GM23338 (cell line): ENCODE data around the gene STIP1. TPM values are rescaled to one million over a fixed set of nuclear protein-coding genes. Genes with fewer than 3 reads are reported as not detected.

Experiments
- ATAC-seq: fragments of 200-7000 bp; cut with Tn5 transposase; 3 replicates; pipeline ENCODE4 v1.9.1; 2020
- DNase-seq: peaks from one replicate; pipeline ENCODE4 v3.0.0-alpha.2; 2015; ENCODE audit warnings: low spot score
- H2AFZ ChIP-seq: fragments of 200-600 bp; sonication (generic); 2 replicates; pipeline ENCODE4 v1.8.0; 2016; ENCODE audit warnings: antibody characterized with exemption, mild to moderate bottlenecking, moderate library complexity
- H3F3A ChIP-seq: fragments of 200-600 bp; sonication (generic); replicated peaks from 2 replicates; pipeline ENCODE4 v1.8.0; 2017; ENCODE audit warnings: antibody characterized with exemption, mixed run types, low read depth
- H3K27ac ChIP-seq: fragments of 200-600 bp; sonication (generic); 2 replicates; pipeline ENCODE4 v1.6.1; 2016; ENCODE audit warnings: low read depth
- H3K27me3 ChIP-seq: fragments of 200-600 bp; sonication (generic); 2 replicates; pipeline ENCODE4 v1.8.0; 2016; ENCODE audit warnings: mild to moderate bottlenecking, mixed run types, moderate library complexity; ENCODE audit not compliant: insufficient read depth
- H3K36me3 ChIP-seq: fragments of 200-600 bp; sonication (generic); 2 replicates; pipeline ENCODE4 v1.8.0; 2016; ENCODE audit warnings: mild to moderate bottlenecking; ENCODE audit not compliant: insufficient read depth
- H3K4me1 ChIP-seq: fragments of 200-600 bp; sonication (generic); 2 replicates; pipeline ENCODE4 v1.8.0; 2016; ENCODE audit warnings: mild to moderate bottlenecking, moderate library complexity; ENCODE audit not compliant: insufficient read depth
- H3K4me2 ChIP-seq: fragments of 200-600 bp; sonication (generic); 2 replicates; pipeline ENCODE4 v1.7.1; 2017; ENCODE audit warnings: mixed run types
- H3K4me3 ChIP-seq: fragments of 200-600 bp; sonication (generic); 2 replicates; pipeline ENCODE4 v1.6.1; 2016; ENCODE audit warnings: mixed run types
- H3K79me2 ChIP-seq: fragments of 200-600 bp; sonication (generic); replicated peaks from 2 replicates; pipeline ENCODE4 v1.8.0; 2017; ENCODE audit warnings: mild to moderate bottlenecking; ENCODE audit not compliant: insufficient read depth
- H3K9me2 ChIP-seq: fragments of 200-600 bp; sonication (generic); 2 replicates; pipeline ENCODE4 v1.8.0; 2017; ENCODE audit not compliant: insufficient read depth
- H4K20me1 ChIP-seq: fragments of 200-600 bp; sonication (generic); replicated peaks from 2 replicates; pipeline ENCODE4 v1.8.0; 2017; ENCODE audit warnings: mild to moderate bottlenecking; ENCODE audit not compliant: insufficient read depth
- H3K27ac Mint-ChIP-seq: 2 replicates; pipeline ENCODE4 v1.8.0; 2020; ENCODE audit warnings: inconsistent platforms, mild to moderate bottlenecking, moderate library complexity, mixed read lengths
- H3K27me3 Mint-ChIP-seq: 3 replicates; pipeline ENCODE4 v1.8.0; 2022; ENCODE audit warnings: low read depth, mild to moderate bottlenecking, moderate library complexity, mixed read lengths, inconsistent platforms; ENCODE audit not compliant: insufficient read depth, poor library complexity
- H3K36me3 Mint-ChIP-seq: 3 replicates; pipeline ENCODE4 v1.8.0; 2021; ENCODE audit warnings: low read depth, mild to moderate bottlenecking, inconsistent platforms, moderate library complexity, mixed read lengths
- H3K4me1 Mint-ChIP-seq: 3 replicates; pipeline ENCODE4 v1.8.0; 2020; ENCODE audit warnings: mild to moderate bottlenecking, inconsistent platforms, mixed read lengths
- H3K4me3 Mint-ChIP-seq: 3 replicates; pipeline ENCODE4 v1.8.0; 2021; ENCODE audit warnings: moderate library complexity, mild to moderate bottlenecking, inconsistent platforms, mixed read lengths
- H3K9me3 Mint-ChIP-seq: 3 replicates; pipeline ENCODE4 v1.8.0; 2020; ENCODE audit warnings: moderate library complexity, mild to moderate bottlenecking, inconsistent platforms, mixed read lengths
- CREB1 ChIP-seq: fragments of 250-450 bp; sonication (Bioruptor Pico); IDR thresholded peaks from 2 replicates; pipeline ENCODE4 v1.5.0; 2020; ENCODE audit warnings: low read depth, mild to moderate bottlenecking, moderate library complexity
- CTCF ChIP-seq, 2 experiments: fragments of 200-600 bp in 1 of 2; sonication (generic) in 1 of 2; conservative IDR thresholded peaks; 2 replicates each; pipeline versions ENCODE4 v1.5.1 to v1.6.1; 2016 to 2017; ENCODE audit warnings: antibody characterized with exemption in 2 of 2, low read depth in 2 of 2, mild to moderate bottlenecking in 2 of 2, moderate library complexity in 1 of 2
- POLR2AphosphoS5 ChIP-seq: IDR thresholded peaks from 2 replicates; pipeline ENCODE4 v1.6.1; 2016; ENCODE audit warnings: antibody characterized with exemption, low read depth
- STAT1 ChIP-seq: IDR thresholded peaks from one replicate; pipeline ENCODE4 v1.6.1; 2016; ENCODE audit warnings: antibody characterized with exemption; ENCODE audit not compliant: unreplicated experiment
- ZNF114 ChIP-seq: fragments of 250-450 bp; sonication (Bioruptor Pico); IDR thresholded peaks from 2 replicates; pipeline ENCODE4 v1.5.0; 2020; ENCODE audit warnings: mild to moderate bottlenecking, moderate library complexity
- polyA plus RNA-seq: library from polyadenylated mRNA; unstranded; fragments of >200 nt; fragmentation: Nextera tagmentation; extraction: Ambion mirVana; gene quantifications from 2 replicates; pipeline ENCODE4 v1.2.1, GENCODE V29; 2016
- total RNA-seq: library from RNA; depleted of rRNA; stranded (reverse); fragments of >200 nt; shearing (Covaris generic); gene quantifications from 2 replicates; pipeline ENCODE4 v1.2.3, GENCODE V29; 2014
- TF ChIP-seq, protein P1 (sequence below): IDR thresholded peaks from 2 replicates; pipeline ENCODE4 v1.6.1; 2016; ENCODE audit warnings: antibody characterized with exemption

The STIP1 gene
- total and polyA plus RNA-seq, 2 experiments from 2014 or later = 213 to 351 TPM

DNA sequence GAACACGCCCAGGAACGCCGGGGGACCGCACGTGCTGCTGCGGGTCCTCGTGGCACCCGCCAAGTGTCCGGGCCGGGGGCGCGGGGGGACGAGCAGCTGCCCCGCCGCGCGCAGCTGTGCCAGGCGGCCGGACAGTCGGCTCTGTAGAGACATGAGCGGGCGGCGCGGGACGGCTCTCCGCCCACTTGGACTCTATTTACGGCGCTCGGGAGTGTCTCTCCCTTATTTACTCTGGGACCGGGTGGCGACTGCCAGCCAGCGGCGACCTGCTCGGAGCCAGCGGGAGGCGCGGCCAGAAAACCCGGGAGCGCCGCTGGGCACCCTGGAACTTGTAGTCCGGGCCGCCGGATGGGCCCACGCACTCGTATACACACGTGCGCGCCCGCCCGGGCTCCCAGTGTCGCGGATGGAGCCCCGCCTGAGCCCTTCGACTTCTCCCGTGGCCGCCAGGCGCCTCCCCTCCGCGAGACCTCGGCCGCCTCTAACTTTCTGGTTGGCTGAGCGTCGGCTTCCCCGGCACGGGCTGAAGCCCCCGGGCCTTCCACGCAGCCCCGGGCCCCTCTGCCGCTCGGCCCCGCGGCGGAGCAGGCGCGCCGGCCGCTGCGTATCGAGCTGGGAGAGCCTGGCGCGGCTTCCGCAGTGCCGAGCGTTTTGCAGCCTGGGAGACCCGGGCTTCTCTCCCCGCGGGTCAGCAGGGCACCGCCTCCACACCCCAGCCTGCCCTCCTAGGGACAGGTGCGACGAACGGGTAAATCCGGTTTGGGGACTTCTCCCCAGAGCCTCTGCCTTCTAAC, 19.9 kb upstream of the STIP1 start, which contains the start of gene MACROD1:
TSS of gene MACROD1 (minus strand) at position 272 of the 794 bp plus-strand sequence. CDS start at position 153, 119 bp downstream.
- peaks cover 24% of the 10 kb centered on the region for H3K27me3 Mint-ChIP-seq
- peaks cover 19% of the 10 kb centered on the region for H3F3A ChIP-seq
- peak within 1 kb of the TSS; percentile 91 for H2AFZ ChIP-seq
- peak; percentile 96 for DNase-seq
- peak within 1 kb of the TSS; percentile 73 for H3K4me3 ChIP-seq
- H3K4me3 Mint-ChIP-seq = peak within 1 kb of the TSS; percentile 81
- no peaks in the 10 kb centered on the region for H3K79me2 ChIP-seq
- H3K9me2 ChIP-seq = no peaks in the 10 kb centered on the region
- peak within 1 kb of the TSS; percentile 87 for H3K4me2 ChIP-seq
- peaks cover 7% of the 10 kb centered on the region; the same call in 2 of the 3 replicates for H3K9me3 Mint-ChIP-seq
- peak within 1 kb of the TSS; percentile 9; the same call in 1 of the 2 replicates for H3K27ac ChIP-seq
- peaks cover 11% of the 10 kb centered on the region for H3K27me3 ChIP-seq
- peak within 1 kb of the TSS; percentile 81 for H3K27ac Mint-ChIP-seq
- H3K36me3 ChIP-seq = no peaks in the 10 kb centered on the region
- ATAC-seq = peak; percentile 80
- H3K36me3 Mint-ChIP-seq = peaks cover 11% of the 10 kb centered on the region; the same call in 2 of the 3 replicates
- H3K4me1 Mint-ChIP-seq = peaks cover 10% of the 10 kb centered on the region; the same call in 2 of the 3 replicates
- TF ChIP-seq STAT1 (no peak), POLR2AphosphoS5 (peak; percentile 36)
- H3K4me1 ChIP-seq = peaks cover 14% of the 10 kb centered on the region; the same call in 1 of the 2 replicates
- H4K20me1 ChIP-seq = peaks cover 2% of the 10 kb centered on the region

DNA sequence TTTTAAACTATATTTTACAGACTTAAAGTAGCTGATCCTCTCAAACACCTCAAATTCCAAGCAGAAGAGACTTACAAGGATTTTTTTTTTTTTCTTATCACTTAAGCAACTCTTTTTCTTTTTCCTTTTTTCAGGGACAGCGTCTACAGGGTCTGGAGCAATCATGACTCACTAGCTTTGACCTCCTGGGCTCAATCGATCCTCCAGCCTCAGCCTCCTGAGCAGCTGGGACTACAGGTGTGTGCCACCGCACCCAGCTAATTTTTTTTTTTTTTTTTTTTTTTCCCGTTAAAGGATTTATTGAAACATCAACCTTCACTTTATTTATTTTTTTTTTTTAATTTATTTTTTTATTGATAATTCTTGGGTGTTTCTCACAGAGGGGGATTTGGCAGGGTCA, 15.6 kb upstream of the STIP1 start:
- DNase-seq = no peak
- Mint-ChIP-seq H3K4me3 (no peak overlapping the region), H3K4me1 (peaks cover 3% of the 10 kb centered on the region; the same call in 2 of the 3 replicates), H3K27ac (no peak overlapping the region), H3K36me3 (peaks cover 15% of the 10 kb centered on the region), H3K9me3 (peaks cover 21% of the 10 kb centered on the region), H3K27me3 (peaks cover 24% of the 10 kb centered on the region)
- Histone ChIP-seq H2AFZ (no peak overlapping the region), H3K4me1 (0 out of 2 replicates have a peak, but pooled peaks cover 5% of the 10 kb centered on the region), H3K27me3 (peaks cover 11% of the 10 kb centered on the region), H4K20me1 (no peaks in the 10 kb centered on the region), H3F3A (no peaks in the 10 kb centered on the region; the same call in 1 of the 2 replicates), H3K9me2 (no peaks in the 10 kb centered on the region), H3K4me2 (no peak overlapping the region), H3K4me3 (no peak overlapping the region), H3K27ac (no peak overlapping the region), H3K36me3 (no peaks in the 10 kb centered on the region), H3K79me2 (no peaks in the 10 kb centered on the region)
- ATAC-seq = no peak
- no peak for TF ChIP-seq ZNF114 (CRISPR knock-in tag)
- no peak for TF ChIP-seq CREB1 (CRISPR knock-in tag)
- TF ChIP-seq CTCF (conservative IDR thresholded peaks at IDR 0.05; ENCODE audit: low read depth in 2 of 2) = no peak
- TF ChIP-seq, protein P1, sequence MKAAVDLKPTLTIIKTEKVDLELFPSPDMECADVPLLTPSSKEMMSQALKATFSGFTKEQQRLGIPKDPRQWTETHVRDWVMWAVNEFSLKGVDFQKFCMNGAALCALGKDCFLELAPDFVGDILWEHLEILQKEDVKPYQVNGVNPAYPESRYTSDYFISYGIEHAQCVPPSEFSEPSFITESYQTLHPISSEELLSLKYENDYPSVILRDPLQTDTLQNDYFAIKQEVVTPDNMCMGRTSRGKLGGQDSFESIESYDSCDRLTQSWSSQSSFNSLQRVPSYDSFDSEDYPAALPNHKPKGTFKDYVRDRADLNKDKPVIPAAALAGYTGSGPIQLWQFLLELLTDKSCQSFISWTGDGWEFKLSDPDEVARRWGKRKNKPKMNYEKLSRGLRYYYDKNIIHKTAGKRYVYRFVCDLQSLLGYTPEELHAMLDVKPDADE = no peak
